CD8-positive, alpha-beta memory T cell (primary cell): Measurements from ENCODE around the gene PRODH. TPM values are rescaled to one million over a fixed set of nuclear protein-coding genes. Genes with fewer than 3 reads are reported as not detected.

Source experiments
- CTCF ChIA-PET: fragments of 350-600 bp; sonication (Branson Sonifier 250); formaldehyde crosslinking; loops from one replicate; lab custom pipeline; 2021; ENCODE audit warnings: antibody characterized with exemption; lab: Charles Lee
- POLR2A ChIA-PET: fragments of 350-600 bp; sonication (Branson Sonifier 250); formaldehyde crosslinking; loops from one replicate; lab custom pipeline; 2021; ENCODE audit warnings: antibody characterized with exemption; lab: Charles Lee
- DNase-seq, 5 donors: peaks; one replicate each; pipeline versions ENCODE4 v3.0.0 to v3.0.0-alpha.2; 2020 to 2022; ENCODE audit warnings: mixed read lengths in 1 of 5
- H3K27ac ChIP-seq: one replicate; pipeline ENCODE4 v1.7.0; 2013; ENCODE audit warnings: low read depth, mild to moderate bottlenecking, low read length, moderate library complexity
- H3K27me3 ChIP-seq: 2 replicates; pipeline ENCODE4 v1.7.0; 2013; ENCODE audit warnings: low read length, mild to moderate bottlenecking; ENCODE audit not compliant: insufficient read depth, poor library complexity, severe bottlenecking
- H3K36me3 ChIP-seq: 2 replicates; pipeline ENCODE4 v1.7.0; 2013; ENCODE audit warnings: mild to moderate bottlenecking, low read length, moderate library complexity; ENCODE audit not compliant: insufficient read depth
- H3K4me1 ChIP-seq: 2 replicates; pipeline ENCODE4 v1.7.0; 2013; ENCODE audit warnings: mild to moderate bottlenecking, low read length, moderate library complexity; ENCODE audit not compliant: insufficient read depth
- H3K4me3 ChIP-seq: 2 replicates; pipeline ENCODE4 v1.7.0; 2013; ENCODE audit warnings: mild to moderate bottlenecking, low read length
- H3K9me3 ChIP-seq: 2 replicates; pipeline ENCODE4 v1.7.0; 2013; ENCODE audit warnings: mild to moderate bottlenecking, low read length
- H3K27ac Mint-ChIP-seq, 8 donors: one replicate each; pipeline ENCODE4 v1.8.0; 2020 to 2021; ENCODE audit warnings: mixed read lengths in 8 of 8, mild to moderate bottlenecking in 6 of 8, inconsistent platforms in 3 of 8, moderate library complexity in 3 of 8
- H3K27me3 Mint-ChIP-seq, 2 donors: one replicate each; pipeline ENCODE4 v1.8.0; 2020 to 2021; ENCODE audit warnings: mixed read lengths in 2 of 2, mild to moderate bottlenecking in 1 of 2, moderate library complexity in 1 of 2
- H3K36me3 Mint-ChIP-seq, 3 donors: one replicate each; pipeline ENCODE4 v1.8.0; 2020 to 2021; ENCODE audit warnings: mixed read lengths in 3 of 3, inconsistent platforms in 1 of 3, mild to moderate bottlenecking in 1 of 3
- H3K4me1 Mint-ChIP-seq, 3 donors: one replicate each; pipeline ENCODE4 v1.8.0; 2020 to 2021; ENCODE audit warnings: mixed read lengths in 3 of 3, inconsistent platforms in 1 of 3, mild to moderate bottlenecking in 1 of 3
- H3K4me3 Mint-ChIP-seq, 7 donors: one replicate each; pipeline ENCODE4 v1.8.0; 2020 to 2021; ENCODE audit warnings: mixed read lengths in 7 of 7, mild to moderate bottlenecking in 6 of 7, moderate library complexity in 4 of 7, inconsistent platforms in 2 of 7
- H3K9me3 Mint-ChIP-seq, 5 donors: one replicate each; pipeline ENCODE4 v1.8.0; 2020 to 2022; ENCODE audit warnings: mixed read lengths in 5 of 5, mild to moderate bottlenecking in 3 of 5, moderate library complexity in 2 of 5, inconsistent platforms in 1 of 5
- polyA plus RNA-seq: library from polyadenylated mRNA; unstranded; fragments of 300-500 nt; fragmentation: Illumina TruSeq; gene quantifications from one replicate; pipeline ENCODE4 v1.2.3, GENCODE V29; 2021
- total RNA-seq, 2 experiments: library from RNA; stranded (reverse); gene quantifications; one replicate each; pipeline ENCODE4 v1.2.3, GENCODE V29; 2021

Gene PRODH
- total RNA-seq (under 1 TPM; 0.24 to 0.46 TPM), polyA plus RNA-seq (0.05 TPM)

GRCh38 chr22:18935889-18936529 lies at the start of gene PRODH:
PRODH (minus strand) TSS chr22:18936293; CDS start chr22:18936287, 6 bp downstream.
- ChIA-PET POLR2A (no interaction called here), CTCF (no interaction called here)
- Mint-ChIP-seq H3K4me1 (no peaks in the 10 kb centered on the region), H3K4me3 (no peak within 1 kb of the TSS), H3K9me3 (no peaks in the 10 kb centered on the region), H3K36me3 (no peaks in the 10 kb centered on the region), H3K27ac (no peak within 1 kb of the TSS), H3K27me3 (no peaks in the 10 kb centered on the region)
- H3K4me3 ChIP-seq, result no peak within 1 kb of the TSS
- DNase-seq, result no peak
- H3K4me1 ChIP-seq, result no peaks in the 10 kb centered on the region
- no peaks in the 10 kb centered on the region for H3K9me3 ChIP-seq
- H3K27ac ChIP-seq, result no peak within 1 kb of the TSS
- no peaks in the 10 kb centered on the region for H3K36me3 ChIP-seq
- H3K27me3 ChIP-seq, result no peaks in the 10 kb centered on the region

GRCh38 chr22:18985780-18986179 lies 49.7 kb upstream of the PRODH start:
- ChIA-PET POLR2A (no interaction called here), CTCF (no interaction called here)
- Histone ChIP-seq H3K4me1 (no peaks in the 10 kb centered on the region), H3K9me3 (peaks cover 4% of the 10 kb centered on the region), H3K36me3 (no peaks in the 10 kb centered on the region), H3K4me3 (no peak overlapping the region), H3K27me3 (no peaks in the 10 kb centered on the region), H3K27ac (no peak overlapping the region)
- no peak for DNase-seq
- Mint-ChIP-seq H3K4me1 (no peaks in the 10 kb centered on the region), H3K27me3 (peaks cover 7 to 8% of the 10 kb centered on the region in 2 donors), H3K9me3 (peaks cover 0 to 5% (median 0%) of the 10 kb centered on the region in 5 donors), H3K36me3 (no peaks in the 10 kb centered on the region), H3K27ac (no peak overlapping the region), H3K4me3 (no peak overlapping the region)

GRCh38 chr22:18984564-18984963 lies 48.5 kb upstream of the PRODH start:
- CTCF ChIA-PET, result no interaction called here
- Histone ChIP-seq H3K27me3 (no peaks in the 10 kb centered on the region), H3K4me3 (no peak overlapping the region), H3K27ac (no peak overlapping the region), H3K36me3 (no peaks in the 10 kb centered on the region), H3K4me1 (no peaks in the 10 kb centered on the region), H3K9me3 (peaks cover 5% of the 10 kb centered on the region)
- no peak for DNase-seq
- H3K36me3 Mint-ChIP-seq, result no peaks in the 10 kb centered on the region
- H3K4me3 Mint-ChIP-seq, result no peak overlapping the region
- POLR2A ChIA-PET, result no interaction called here
- peaks cover 3% of the 10 kb centered on the region in 2 donors for H3K27me3 Mint-ChIP-seq
- H3K9me3 Mint-ChIP-seq, result peaks cover 0 to 7% (median 0%) of the 10 kb centered on the region in 5 donors
- H3K4me1 Mint-ChIP-seq, result no peaks in the 10 kb centered on the region
- H3K27ac Mint-ChIP-seq, result no peak overlapping the region

- no peak for DNase-seq
- CTCF ChIA-PET, result no interaction called here
Measured at GRCh38 chr22:18983120-18983651, 47.1 kb upstream of the PRODH start.

GRCh38 chr22:18980829-18981228 lies 44.7 kb upstream of the PRODH start:
- Mint-ChIP-seq H3K4me3 (no peak overlapping the region), H3K27ac (no peak overlapping the region), H3K27me3 (peaks cover 3% of the 10 kb centered on the region in 2 donors), H3K36me3 (no peaks in the 10 kb centered on the region), H3K4me1 (no peaks in the 10 kb centered on the region), H3K9me3 (peaks cover 0 to 8% (median 0%) of the 10 kb centered on the region in 5 donors)
- Histone ChIP-seq H3K27me3 (no peaks in the 10 kb centered on the region), H3K4me3 (no peak overlapping the region), H3K36me3 (no peaks in the 10 kb centered on the region), H3K9me3 (peaks cover 5% of the 10 kb centered on the region), H3K27ac (no peak overlapping the region), H3K4me1 (no peaks in the 10 kb centered on the region)
- DNase-seq, result no peak
- ChIA-PET POLR2A (no interaction called here), CTCF (interaction anchor here (0.8 kb wide), 1 partner anchor 116 kb away, joined by 3 read pairs; no protein-coding TSS in a partner anchor)

More at GRCh38 chr22:18983120-18983651, 47.1 kb upstream of the PRODH start:
- no peaks in the 10 kb centered on the region for H3K4me1 ChIP-seq
- peaks cover 0 to 8% (median 0%) of the 10 kb centered on the region in 5 donors for H3K9me3 Mint-ChIP-seq
- no peaks in the 10 kb centered on the region for H3K36me3 Mint-ChIP-seq
- H3K27me3 ChIP-seq, result no peaks in the 10 kb centered on the region
- no peaks in the 10 kb centered on the region for H3K4me1 Mint-ChIP-seq
- no peak overlapping the region for H3K4me3 ChIP-seq
- H3K36me3 ChIP-seq, result no peaks in the 10 kb centered on the region
- H3K9me3 ChIP-seq, result peaks cover 5% of the 10 kb centered on the region
- no peak overlapping the region for H3K4me3 Mint-ChIP-seq
- peaks cover 3% of the 10 kb centered on the region in 2 donors for H3K27me3 Mint-ChIP-seq
- no peak overlapping the region for H3K27ac ChIP-seq
- POLR2A ChIA-PET, result interaction anchor here (0.6 kb wide), 1 partner anchor 311 kb away, joined by 3 read pairs; no protein-coding TSS in a partner anchor
- H3K27ac Mint-ChIP-seq, result no peak overlapping the region

GRCh38 chr22:18979957-18980356 lies 43.9 kb upstream of the PRODH start:
- Histone ChIP-seq H3K4me3 (no peak overlapping the region), H3K9me3 (peaks cover 5% of the 10 kb centered on the region), H3K27ac (no peak overlapping the region), H3K27me3 (no peaks in the 10 kb centered on the region), H3K36me3 (no peaks in the 10 kb centered on the region), H3K4me1 (no peaks in the 10 kb centered on the region)
- no peak overlapping the region for H3K4me3 Mint-ChIP-seq
- ChIA-PET POLR2A (no interaction called here), CTCF (no interaction called here)
- H3K36me3 Mint-ChIP-seq, result no peaks in the 10 kb centered on the region
- DNase-seq, result no peak
- no peak overlapping the region for H3K27ac Mint-ChIP-seq
- peaks cover 3% of the 10 kb centered on the region in 2 donors for H3K27me3 Mint-ChIP-seq
- H3K9me3 Mint-ChIP-seq, result peaks cover 0 to 8% (median 0%) of the 10 kb centered on the region in 5 donors
- H3K4me1 Mint-ChIP-seq, result no peaks in the 10 kb centered on the region

- no peak overlapping the region for H3K4me3 ChIP-seq
- Mint-ChIP-seq H3K27me3 (peaks cover 3 to 8% of the 10 kb centered on the region in 2 donors), H3K4me3 (no peak overlapping the region), H3K27ac (no peak overlapping the region), H3K36me3 (no peaks in the 10 kb centered on the region), H3K4me1 (no peaks in the 10 kb centered on the region), H3K9me3 (peaks cover 0 to 8% (median 0%) of the 10 kb centered on the region in 5 donors)
- no peak for DNase-seq
- no peaks in the 10 kb centered on the region for H3K27me3 ChIP-seq
- no peak overlapping the region for H3K27ac ChIP-seq
- ChIA-PET POLR2A (no interaction called here), CTCF (no interaction called here)
- H3K36me3 ChIP-seq, result no peaks in the 10 kb centered on the region
- peaks cover 5% of the 10 kb centered on the region for H3K9me3 ChIP-seq
- H3K4me1 ChIP-seq, result no peaks in the 10 kb centered on the region
Measured at GRCh38 chr22:18978506-18978905, 42.4 kb upstream of the PRODH start.

- ChIA-PET POLR2A (no interaction called here), CTCF (no interaction called here)
- peaks cover 5% of the 10 kb centered on the region for H3K9me3 ChIP-seq
- H3K27ac ChIP-seq, result no peak overlapping the region
- no peaks in the 10 kb centered on the region for H3K4me1 Mint-ChIP-seq
- H3K36me3 Mint-ChIP-seq, result no peaks in the 10 kb centered on the region
- no peak overlapping the region for H3K4me3 Mint-ChIP-seq
- H3K9me3 Mint-ChIP-seq, result peaks cover 0 to 8% (median 0%) of the 10 kb centered on the region in 5 donors
- H3K4me1 ChIP-seq, result no peaks in the 10 kb centered on the region
- H3K27me3 ChIP-seq, result no peaks in the 10 kb centered on the region
- H3K36me3 ChIP-seq, result no peaks in the 10 kb centered on the region
- no peak overlapping the region for H3K4me3 ChIP-seq
- no peak overlapping the region for H3K27ac Mint-ChIP-seq
- H3K27me3 Mint-ChIP-seq, result peaks cover 3 to 8% of the 10 kb centered on the region in 2 donors
- no peak for DNase-seq
Measured at GRCh38 chr22:18977824-18978425, 41.8 kb upstream of the PRODH start.
